Stimulated activated naive B cell treated with anti-CD40 and anti-IgM and Interleukin-4, amounts not matched to agents 10 μg/mL and 1 μg/mL and 100 μg/mL, for 72 hours (primary cell): Measurements from ENCODE around the gene SPATA45.
"Not testable (repeated sequence)": the region's sequence is repeated elsewhere in the genome, so short reads cannot be mapped to it uniquely, and the experiment has no call there.

Source experiments
- ATAC-seq, 2 donors: fragments of 150-1000 bp; cut with Tn5 transposase; replicated peaks; 2 replicates each; pipeline ENCODE4 v1.10.0; 2021; ENCODE audit warnings: moderate library complexity in 1 of 2
- DNase-seq: peaks from one replicate; pipeline ENCODE4 v3.0.0; 2021
- H3K27ac Mint-ChIP-seq: one replicate; pipeline ENCODE4 v1.8.0; 2022; ENCODE audit warnings: mild to moderate bottlenecking, mixed read lengths
- H3K27me3 Mint-ChIP-seq, 2 donors: one replicate each; pipeline ENCODE4 v1.8.0; 2022; ENCODE audit warnings: mixed read lengths in 2 of 2
- H3K36me3 Mint-ChIP-seq, 2 donors: one replicate each; pipeline ENCODE4 v1.8.0; 2022; ENCODE audit warnings: mixed read lengths in 2 of 2, mild to moderate bottlenecking in 1 of 2
- H3K4me1 Mint-ChIP-seq, 2 donors: one replicate each; pipeline ENCODE4 v1.8.0; 2022; ENCODE audit warnings: mixed read lengths in 2 of 2, mild to moderate bottlenecking in 1 of 2
- H3K4me3 Mint-ChIP-seq, 2 donors: one replicate each; pipeline ENCODE4 v1.8.0; 2022; ENCODE audit warnings: mild to moderate bottlenecking in 2 of 2, mixed read lengths in 2 of 2, moderate library complexity in 1 of 2
- H3K9me3 Mint-ChIP-seq, 2 donors: one replicate each; pipeline ENCODE4 v1.8.0; 2022; ENCODE audit warnings: mixed read lengths in 2 of 2, mild to moderate bottlenecking in 1 of 2

SPATA45 gene

DNA sequence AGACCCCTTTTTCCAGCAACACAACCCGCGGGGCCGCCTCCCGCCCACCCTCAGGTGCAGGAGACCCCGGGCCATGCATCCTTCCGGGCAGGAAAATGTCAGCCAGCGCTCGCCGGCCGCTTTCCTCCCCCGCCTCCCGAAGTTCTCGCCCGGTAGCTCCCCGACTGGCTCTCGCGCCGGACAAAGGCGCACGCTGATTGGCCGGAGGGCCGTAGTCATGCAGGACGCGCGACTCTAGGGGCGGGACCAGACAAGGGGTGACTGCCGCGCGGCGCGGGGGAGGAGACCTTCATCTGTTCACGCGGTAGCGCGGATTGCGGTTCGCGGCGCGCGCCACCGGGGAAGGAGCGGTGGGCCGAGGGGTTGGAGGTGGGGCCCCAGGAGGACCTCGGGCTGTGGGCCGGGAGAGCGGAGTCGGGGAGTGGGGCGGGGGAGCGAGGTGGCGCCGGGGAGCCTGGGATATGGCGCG is 10.6 kb upstream of the SPATA45 start, which contains the start of gene FLVCR1:
FLVCR1 (plus strand) TSS at position 284 of the 469 bp plus-strand sequence; CDS start at position 462, 178 bp downstream.
- peak within 1 kb of the TSS; percentile 97 for H3K27ac Mint-ChIP-seq
- no peaks in the 10 kb centered on the region for H3K9me3 Mint-ChIP-seq
- peaks cover 11 to 13% of the 10 kb centered on the region in 2 donors for H3K4me1 Mint-ChIP-seq
- DNase-seq (peak; percentile 94), ATAC-seq (peak; percentile 98)
- peaks cover 20 to 35% of the 10 kb centered on the region in 2 donors for H3K36me3 Mint-ChIP-seq
- H3K4me3 Mint-ChIP-seq: no peak within 1 kb of the TSS
- no peaks in the 10 kb centered on the region for H3K27me3 Mint-ChIP-seq

DNA sequence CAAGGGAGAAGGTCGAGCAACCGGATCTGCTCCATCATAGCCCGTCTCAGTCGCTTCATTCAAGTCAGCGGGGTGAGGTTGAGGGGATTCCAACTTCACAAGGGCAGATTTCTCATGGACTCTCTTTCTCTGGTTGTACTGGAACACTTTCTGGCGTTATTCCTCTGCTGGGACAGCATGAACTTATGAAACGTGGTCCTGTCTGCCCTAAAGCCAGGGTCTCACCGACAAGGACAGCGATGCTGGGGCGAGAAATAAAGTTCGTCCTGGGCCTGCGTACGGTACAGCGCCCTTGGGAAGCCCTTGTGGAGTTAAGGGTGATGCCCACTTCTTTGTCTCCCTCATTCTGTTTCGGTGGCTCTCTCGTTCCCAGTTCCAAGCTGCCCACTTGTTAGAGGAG is 9.3 kb upstream of the SPATA45 start:
- no peaks in the 10 kb centered on the region for H3K27me3 Mint-ChIP-seq
- H3K27ac Mint-ChIP-seq: peak overlapping the region; percentile 97
- DNase-seq (no peak), ATAC-seq (no peak)
- no peaks in the 10 kb centered on the region for H3K9me3 Mint-ChIP-seq
- no peak overlapping the region for H3K4me3 Mint-ChIP-seq
- peaks cover 10 to 11% of the 10 kb centered on the region in 2 donors for H3K4me1 Mint-ChIP-seq
- peaks cover 21 to 40% of the 10 kb centered on the region in 2 donors for H3K36me3 Mint-ChIP-seq

DNA sequence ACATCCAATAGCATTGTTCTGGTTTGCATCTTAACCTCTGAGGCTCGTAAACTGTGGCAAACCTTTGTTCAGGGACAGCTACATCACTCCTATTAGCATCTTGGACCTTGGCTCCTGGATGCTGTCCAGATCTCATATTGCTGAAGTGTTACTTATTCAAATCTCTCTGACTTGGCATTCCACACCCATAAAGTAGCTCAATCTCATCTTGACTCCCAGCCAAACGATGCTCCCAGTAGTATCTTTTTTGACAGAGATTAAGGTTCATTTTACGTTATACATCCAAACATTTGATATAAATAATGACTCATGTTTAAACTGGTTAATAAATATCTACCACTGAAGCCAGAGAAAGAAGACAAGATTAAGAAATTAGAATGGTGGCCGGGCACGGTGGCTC is 6.2 kb upstream of the SPATA45 start:
- H3K9me3 Mint-ChIP-seq: no peaks in the 10 kb centered on the region
- no peak overlapping the region for H3K27ac Mint-ChIP-seq
- H3K36me3 Mint-ChIP-seq: peaks cover 19 to 35% of the 10 kb centered on the region in 2 donors
- no peaks in the 10 kb centered on the region for H3K27me3 Mint-ChIP-seq
- DNase-seq (no peak), ATAC-seq (no peak)
- peaks cover 6 to 10% of the 10 kb centered on the region in 2 donors for H3K4me1 Mint-ChIP-seq
- no peak overlapping the region for H3K4me3 Mint-ChIP-seq

DNA sequence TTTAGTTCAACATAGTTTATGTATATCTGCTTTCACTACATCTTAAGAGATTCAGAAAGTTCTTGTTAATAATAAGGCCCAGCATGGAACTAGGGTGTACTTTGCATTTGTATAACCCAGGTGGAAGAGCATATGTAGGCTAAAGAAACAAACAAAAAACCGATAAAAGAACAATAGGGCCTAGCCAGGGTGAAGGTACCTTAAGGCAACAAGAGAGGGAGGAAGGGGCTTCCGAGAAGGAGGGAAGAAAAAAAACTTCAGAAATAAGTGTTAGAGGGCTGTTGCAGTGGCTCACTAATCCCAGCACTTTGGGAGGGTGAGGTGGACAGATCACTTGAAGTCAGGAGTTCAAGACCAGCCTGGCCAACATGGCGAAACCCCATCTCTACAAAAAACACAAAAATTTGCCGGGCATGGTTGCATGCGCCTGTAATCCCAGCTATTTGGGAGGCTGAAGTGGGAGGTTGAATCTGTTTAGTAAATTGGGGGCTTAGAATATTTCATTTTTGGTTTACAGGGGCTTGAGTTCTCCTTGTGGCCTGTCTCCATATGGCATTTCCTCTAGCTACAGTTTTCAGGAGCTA is 4.7 kb upstream of the SPATA45 start:
- Mint-ChIP-seq H3K4me1 (peaks cover 6 to 9% of the 10 kb centered on the region in 2 donors), H3K27ac (no peak overlapping the region), H3K27me3 (no peaks in the 10 kb centered on the region), H3K9me3 (no peaks in the 10 kb centered on the region), H3K36me3 (peaks cover 17 to 29% of the 10 kb centered on the region in 2 donors), H3K4me3 (no peak overlapping the region)
- ATAC-seq: no peak
- DNase-seq: no peak

DNA sequence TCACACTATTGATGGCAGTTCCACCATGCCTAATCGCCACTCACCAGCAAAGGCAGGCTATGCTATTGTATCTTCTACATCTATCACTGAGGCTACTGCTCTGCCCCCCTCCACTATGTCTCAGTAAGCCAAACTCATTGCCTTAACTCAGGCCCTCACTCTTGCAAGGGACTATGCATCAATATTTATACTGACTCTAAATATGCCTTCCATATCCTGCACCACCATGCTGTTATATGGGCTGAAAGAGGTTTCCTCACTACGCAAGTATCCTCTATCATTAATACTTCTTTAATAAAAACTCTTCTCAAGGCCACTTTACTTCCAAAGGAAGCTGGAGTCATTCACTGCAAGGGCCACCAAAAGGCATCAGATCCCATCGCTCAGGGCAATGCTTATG is 2.9 kb downstream of the SPATA45 start:
- H3K9me3 Mint-ChIP-seq: not testable (repeated sequence)

DNA sequence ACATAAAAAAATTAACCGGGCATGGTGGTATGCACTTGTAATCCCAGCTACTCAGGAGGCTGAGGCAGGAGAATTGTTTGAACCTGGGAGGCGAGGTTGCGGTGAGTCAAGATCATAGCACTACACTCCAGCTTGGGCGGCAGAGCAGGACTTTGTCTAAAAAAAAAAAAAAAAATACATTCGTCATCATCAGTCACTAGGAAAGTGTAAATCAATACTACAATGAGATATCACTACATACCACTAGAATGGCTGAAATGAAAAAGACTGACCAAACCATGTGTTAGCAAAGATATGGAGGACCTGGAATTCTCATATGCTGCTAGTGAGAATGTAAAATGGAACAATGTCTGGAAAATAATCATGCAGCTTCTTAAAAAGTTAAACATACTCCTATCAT is 9.3 kb downstream of the SPATA45 start:
- no peak for DNase-seq
- Mint-ChIP-seq H3K9me3 (no peaks in the 10 kb centered on the region), H3K4me3 (no peak overlapping the region), H3K27ac (no peak overlapping the region), H3K36me3 (no peaks in the 10 kb centered on the region), H3K27me3 (no peaks in the 10 kb centered on the region), H3K4me1 (peaks cover 8 to 17% of the 10 kb centered on the region in 2 donors)
- ATAC-seq: no peak

More for the DNA sequence above, 2.9 kb downstream of the SPATA45 start:
- H3K27ac Mint-ChIP-seq, H3K4me3 Mint-ChIP-seq, H3K36me3 Mint-ChIP-seq, DNase-seq, ATAC-seq, H3K27me3 Mint-ChIP-seq, H3K4me1 Mint-ChIP-seq: not testable (repeated sequence)

DNA sequence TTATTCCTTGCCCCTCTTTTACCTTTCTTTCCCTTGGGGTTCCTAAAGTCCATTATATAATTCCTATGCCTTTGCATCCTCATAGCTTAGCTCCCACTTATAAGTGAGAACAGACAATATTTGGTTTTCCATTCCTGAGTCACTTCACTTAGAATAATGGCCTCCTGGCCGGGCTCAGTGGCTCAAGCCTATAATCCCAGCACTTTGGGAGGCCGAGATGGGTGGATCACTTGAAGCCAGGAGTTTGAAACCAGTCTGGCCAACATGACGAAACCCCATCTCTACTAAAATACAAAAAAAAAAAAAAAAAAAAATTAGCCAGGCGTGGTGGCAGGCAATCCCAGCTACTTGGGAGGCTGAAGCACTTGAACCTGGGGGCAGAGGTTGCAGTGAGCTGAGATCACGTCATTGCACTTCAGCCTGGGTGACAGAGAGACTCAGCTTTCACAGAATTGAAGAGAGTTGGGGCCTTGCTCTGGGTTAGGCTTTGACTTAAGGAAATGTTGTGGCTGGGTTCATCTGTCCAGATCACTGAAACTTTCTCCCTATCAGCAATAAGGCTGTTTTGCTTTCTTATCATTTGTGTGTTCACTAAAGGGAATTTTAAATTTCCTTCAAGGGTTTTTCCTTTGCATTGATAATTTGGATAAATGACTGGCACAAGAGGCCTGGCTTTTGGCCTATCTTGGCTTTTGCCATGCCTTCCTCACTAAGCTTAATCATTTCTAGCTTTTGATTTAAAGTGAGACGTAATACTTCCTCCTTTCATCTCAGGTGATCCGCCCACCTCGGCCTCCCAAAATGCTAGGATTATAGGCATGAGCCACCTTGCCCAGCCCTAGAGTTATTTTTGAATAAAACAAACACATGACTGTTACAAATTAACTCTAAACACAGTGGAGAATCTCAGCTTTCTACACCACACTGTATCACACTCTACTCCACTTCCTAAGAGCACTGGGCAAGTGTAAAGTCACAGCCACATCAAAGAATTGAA is 13.9 kb downstream of the SPATA45 start:
- H3K36me3 Mint-ChIP-seq, H3K4me3 Mint-ChIP-seq, H3K27me3 Mint-ChIP-seq, H3K9me3 Mint-ChIP-seq: not testable (repeated sequence)
- Mint-ChIP-seq H3K4me1 (peaks cover 17 to 36% of the 10 kb centered on the region in 2 donors), H3K27ac (peak overlapping the region; percentile 87)
- peak; percentile 57 for DNase-seq
- peak; percentile 84 to 88 for ATAC-seq

DNA sequence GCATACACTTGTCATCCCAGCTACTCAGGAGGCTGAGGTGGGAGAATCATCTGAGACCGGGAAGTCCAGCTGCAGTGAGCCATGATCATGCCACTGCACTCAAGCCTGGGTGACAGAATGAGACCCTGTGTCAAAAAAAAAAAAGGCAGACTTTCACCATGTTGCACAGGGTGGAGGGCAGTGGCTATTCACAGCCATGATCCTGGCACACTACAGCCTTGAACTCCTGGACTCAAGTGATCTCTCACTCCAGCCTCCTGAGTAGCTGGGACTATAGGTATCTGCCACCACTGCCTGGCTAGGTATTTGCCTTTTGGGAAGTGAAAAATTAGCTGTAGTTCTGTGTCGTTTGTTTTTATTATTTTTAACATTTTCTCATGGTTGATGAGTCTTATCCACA is 19.1 kb downstream of the SPATA45 start:
- H3K27ac Mint-ChIP-seq: no peak overlapping the region
- peaks cover 18 to 19% of the 10 kb centered on the region in 2 donors for H3K9me3 Mint-ChIP-seq
- ATAC-seq (no peak), DNase-seq (no peak)
- no peak overlapping the region for H3K4me3 Mint-ChIP-seq
- H3K36me3 Mint-ChIP-seq: peaks cover 28 to 30% of the 10 kb centered on the region in 2 donors
- no peaks in the 10 kb centered on the region for H3K27me3 Mint-ChIP-seq
- peaks cover 14 to 29% of the 10 kb centered on the region in 2 donors for H3K4me1 Mint-ChIP-seq

DNA sequence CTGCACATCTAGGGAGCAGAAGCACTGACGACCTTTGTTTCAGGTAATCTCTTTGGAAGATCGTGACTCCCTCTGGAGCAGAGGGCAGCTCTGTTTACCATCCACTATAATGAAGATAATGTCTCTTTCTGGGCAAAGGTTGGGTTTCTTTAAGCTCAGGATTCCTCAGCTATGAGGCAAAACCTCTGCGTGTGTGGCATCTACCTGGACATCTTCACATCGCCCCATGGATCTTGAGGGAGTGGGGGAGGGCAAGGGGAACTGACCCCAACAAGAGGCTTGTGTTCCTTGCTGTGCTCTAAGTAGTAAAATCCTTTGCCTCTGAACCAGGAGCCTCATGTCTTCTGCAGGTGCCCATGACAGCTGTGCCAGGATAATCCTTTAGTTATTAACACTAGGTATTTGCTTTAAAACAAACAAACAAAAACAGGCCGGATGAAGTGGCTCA is 19.6 kb downstream of the SPATA45 start:
- no peak for DNase-seq
- peaks cover 28 to 30% of the 10 kb centered on the region in 2 donors for H3K36me3 Mint-ChIP-seq
- peaks cover 18 to 19% of the 10 kb centered on the region in 2 donors for H3K9me3 Mint-ChIP-seq
- peaks cover 10 to 24% of the 10 kb centered on the region in 2 donors for H3K4me1 Mint-ChIP-seq
- H3K27ac Mint-ChIP-seq: no peak overlapping the region
- no peak overlapping the region for H3K4me3 Mint-ChIP-seq
- no peaks in the 10 kb centered on the region for H3K27me3 Mint-ChIP-seq
- ATAC-seq: no peak

DNA sequence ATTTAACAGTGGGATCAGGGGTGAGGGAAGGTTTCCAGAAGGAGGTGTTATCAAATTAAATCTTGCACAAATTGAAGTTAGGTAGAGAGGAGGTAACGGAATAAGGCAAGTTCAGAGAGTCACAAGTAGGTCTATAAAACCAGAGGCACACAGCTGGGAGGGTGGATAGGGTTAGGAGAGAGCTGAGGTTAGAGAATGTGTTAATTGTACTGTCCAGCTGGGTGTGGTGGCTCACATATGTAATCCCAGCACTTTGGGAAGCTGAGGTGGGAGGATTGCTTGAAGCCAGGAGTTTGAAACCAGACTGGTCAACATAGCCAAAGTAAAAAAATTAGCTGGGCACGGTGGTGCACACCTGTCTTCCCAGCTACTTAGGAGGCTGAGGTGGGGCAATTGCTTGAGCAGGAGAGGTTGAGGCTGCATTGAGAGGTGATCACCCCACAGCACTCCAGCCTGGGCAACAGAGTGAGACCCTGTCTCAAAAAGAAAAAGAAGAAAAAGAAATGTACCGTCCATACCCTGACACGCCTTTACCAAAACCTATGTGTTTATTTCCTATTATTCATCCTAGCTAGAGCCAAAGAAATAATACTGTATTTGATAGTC is 20.2 kb downstream of the SPATA45 start:
- Mint-ChIP-seq H3K36me3 (peaks cover 28 to 30% of the 10 kb centered on the region in 2 donors), H3K27ac (no peak overlapping the region), H3K9me3 (peaks cover 18 to 19% of the 10 kb centered on the region in 2 donors), H3K4me1 (peaks cover 9 to 20% of the 10 kb centered on the region in 2 donors), H3K4me3 (no peak overlapping the region), H3K27me3 (no peaks in the 10 kb centered on the region)
- DNase-seq (no peak), ATAC-seq (no peak)

DNA sequence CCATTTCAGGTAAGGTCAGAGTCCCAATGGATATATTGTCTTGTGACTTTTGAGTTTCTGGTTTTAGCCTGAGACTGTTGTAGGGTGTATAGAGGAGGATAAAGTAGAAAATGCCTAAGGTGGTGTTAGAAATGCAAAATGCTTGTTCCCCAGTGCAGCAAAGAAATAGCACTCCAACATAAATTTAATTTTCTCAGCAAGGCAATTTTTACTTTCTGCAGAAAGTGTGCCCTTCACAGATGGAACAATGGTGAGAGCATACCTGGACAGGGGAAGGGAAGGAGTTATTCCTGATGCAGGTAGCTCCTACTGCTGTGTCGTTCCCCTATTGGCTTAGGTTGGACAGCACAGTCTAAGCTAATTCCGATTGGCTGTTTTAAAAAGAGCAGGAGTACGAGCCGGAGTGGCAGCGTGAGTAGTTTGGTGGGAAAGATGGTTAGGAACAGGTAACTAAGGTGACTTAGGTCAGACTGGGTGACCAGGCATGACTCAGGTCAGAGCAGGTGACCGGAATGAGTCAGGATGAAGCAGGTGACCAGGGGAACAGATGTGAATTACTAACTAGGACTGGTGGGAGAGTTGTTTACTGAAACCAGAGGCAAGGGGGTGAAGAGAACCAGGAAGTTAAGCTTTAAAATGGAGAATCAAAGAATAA is 21.5 kb downstream of the SPATA45 start:
- DNase-seq (no peak), ATAC-seq (no peak)
- no peak overlapping the region for H3K4me3 Mint-ChIP-seq
- H3K36me3 Mint-ChIP-seq: peaks cover 25 to 34% of the 10 kb centered on the region in 2 donors
- peaks cover 18% of the 10 kb centered on the region in 2 donors for H3K9me3 Mint-ChIP-seq
- H3K27me3 Mint-ChIP-seq: no peaks in the 10 kb centered on the region
- peak overlapping the region; percentile 47 for H3K27ac Mint-ChIP-seq
- H3K4me1 Mint-ChIP-seq: peaks cover 4 to 13% of the 10 kb centered on the region in 2 donors

DNA sequence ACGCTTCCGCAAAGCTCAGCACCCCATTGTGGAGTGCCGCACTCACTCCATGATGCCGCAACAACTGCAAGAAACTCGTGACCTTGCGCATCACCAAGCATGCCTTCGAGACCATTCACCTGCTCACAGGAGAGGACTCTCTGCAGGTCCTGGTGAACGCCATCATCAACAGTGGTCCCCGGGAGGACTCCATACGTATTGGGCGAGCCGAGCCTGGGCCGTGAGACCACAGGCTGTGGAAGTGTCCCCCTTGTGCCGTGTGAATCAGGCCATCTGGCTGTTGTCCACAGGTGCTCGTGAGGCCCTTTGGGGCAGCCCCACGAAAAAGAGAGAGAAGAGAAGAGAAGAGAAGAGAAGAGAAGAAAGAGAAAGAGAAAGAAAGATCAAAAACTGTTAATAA is 23.2 kb downstream of the SPATA45 start:
- no peak overlapping the region for H3K4me3 Mint-ChIP-seq

DNA sequence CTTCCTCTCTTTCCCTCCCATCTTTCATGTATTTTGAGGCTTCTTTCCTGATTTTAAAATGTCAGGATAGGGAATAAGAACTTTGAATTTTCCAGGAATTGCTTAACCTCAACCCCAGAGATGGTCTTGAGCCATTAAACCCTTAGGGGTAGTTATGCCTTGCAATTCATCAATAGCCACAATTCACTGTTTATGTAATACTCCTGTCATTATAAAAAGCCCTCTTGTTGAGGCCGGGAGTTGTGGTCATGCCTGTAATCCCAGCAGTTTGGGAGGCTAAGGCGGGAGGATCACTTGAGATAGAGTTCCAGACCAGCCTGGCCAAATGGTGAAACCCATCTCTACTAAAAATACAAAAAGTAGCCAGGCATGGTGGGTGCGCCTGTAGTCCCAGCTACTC is 24.5 kb downstream of the SPATA45 start:
- H3K27ac Mint-ChIP-seq: no peak overlapping the region
- DNase-seq: no peak
- ATAC-seq: no peak
- H3K4me1 Mint-ChIP-seq: peaks cover 16 to 37% of the 10 kb centered on the region in 2 donors
- peaks cover 18% of the 10 kb centered on the region in 2 donors for H3K9me3 Mint-ChIP-seq
- H3K27me3 Mint-ChIP-seq: no peaks in the 10 kb centered on the region
- no peak overlapping the region for H3K4me3 Mint-ChIP-seq
- H3K36me3 Mint-ChIP-seq: peaks cover 25 to 33% of the 10 kb centered on the region in 2 donors

More for the DNA sequence above, 23.2 kb downstream of the SPATA45 start:
- no peak overlapping the region for H3K27ac Mint-ChIP-seq
- H3K36me3 Mint-ChIP-seq: peaks cover 25 to 34% of the 10 kb centered on the region in 2 donors
- H3K4me1 Mint-ChIP-seq: peaks cover 14 to 29% of the 10 kb centered on the region in 2 donors
- no peak for DNase-seq
- H3K27me3 Mint-ChIP-seq: no peaks in the 10 kb centered on the region
- H3K9me3 Mint-ChIP-seq: peaks cover 18% of the 10 kb centered on the region in 2 donors
- no peak for ATAC-seq
